GM12878 (cell line): ENCODE data around the gene ZGLP1. TPM values are rescaled to one million over a fixed set of nuclear protein-coding genes. Genes with fewer than 3 reads are reported as not detected.
A peak's percentile ranks its signal among the peaks of the same experiment; 100 is the strongest.

Experiments used
- ATAC-seq: fragments of 200-7000 bp; cut with Tn5 transposase; 3 replicates; pipeline ENCODE4 v1.9.1; 2020; ENCODE audit warnings: mild to moderate bottlenecking, moderate library complexity
- BruUV-seq: library from RNA; stranded (reverse); fragments of 400-500 nt; replicated peaks from 2 replicates; lab custom pipeline; 2021; lab: Mats Ljungman, UMichigan
- CTCF ChIA-PET: fragments of 300-600 bp; sonication (Branson Sonifier 250); formaldehyde crosslinking; extraction: SDS; loops from one replicate; lab custom pipeline; 2021; ENCODE audit warnings: inconsistent platforms; lab: Yijun Ruan, JAX
- POLR2A ChIA-PET: fragments of 350-600 bp; formaldehyde crosslinking; extraction: SDS; loops from one replicate; lab custom pipeline; 2021; ENCODE audit warnings: inconsistent platforms; lab: Charles Lee
- RAD21 ChIA-PET: fragments of 300-600 bp; sonication (Branson Sonifier 250); formaldehyde crosslinking; loops from one replicate; lab custom pipeline; 2023; ENCODE audit warnings: antibody characterized with exemption; ENCODE audit not compliant: unreplicated experiment; lab: Charles Lee
- SMC1A ChIA-PET: fragments of 300-600 bp; sonication (Branson Sonifier 250); formaldehyde crosslinking; loops from one replicate; lab custom pipeline; 2023; ENCODE audit not compliant: unreplicated experiment, uncharacterized antibody; lab: Charles Lee
- DNase-seq: peaks from one replicate; pipeline ENCODE4 v3.0.0-alpha.2; 2011; ENCODE audit warnings: low read depth, low spot score
- FAIRE-seq: peaks from 3 replicates; lab custom pipeline; 2011; peaks lifted over from hg19 to GRCh38; lab: Jason Lieb, UNC
- H2AFZ ChIP-seq: 2 replicates; pipeline ENCODE4 v1.6.0; 2011; ENCODE audit warnings: low read depth, low read length, control low read depth; ENCODE audit not compliant: control insufficient read depth
- H3K27ac ChIP-seq: 2 replicates; pipeline ENCODE4 v1.5.1; 2011; ENCODE audit warnings: control low read depth; ENCODE audit not compliant: control insufficient read depth, insufficient read depth
- H3K27me3 ChIP-seq, 2 experiments: replicated peaks in 1 of 2; 2 replicates each; pipeline versions ENCODE4 v1.6.0 to v1.6.1; 2011; ENCODE audit warnings: low read length in 1 of 2; ENCODE audit not compliant: control insufficient read depth in 2 of 2, insufficient read depth in 2 of 2
- H3K36me3 ChIP-seq, 2 experiments: 2 replicates each; pipeline ENCODE4 v1.5.1; 2011; ENCODE audit warnings: low read length in 1 of 2; ENCODE audit not compliant: control insufficient read depth in 2 of 2, insufficient read depth in 2 of 2
- H3K4me1 ChIP-seq: 2 replicates; pipeline ENCODE4 v1.6.1; 2011; ENCODE audit warnings: mild to moderate bottlenecking, low read length, moderate library complexity, mixed read lengths; ENCODE audit not compliant: control insufficient read depth, insufficient read depth
- H3K4me2 ChIP-seq: 2 replicates; pipeline ENCODE4 v1.6.0; 2011; ENCODE audit warnings: control low read depth; ENCODE audit not compliant: control insufficient read depth, insufficient read depth
- H3K4me3 ChIP-seq: fragments of 200-600 bp; sonication (generic); 2 replicates; pipeline ENCODE4 v1.5.1; 2016
- H3K79me2 ChIP-seq: 2 replicates; pipeline ENCODE4 v1.6.0; 2011; ENCODE audit warnings: low read length; ENCODE audit not compliant: control insufficient read depth, insufficient read depth
- H3K9ac ChIP-seq: 2 replicates; pipeline ENCODE4 v1.8.0; 2011; ENCODE audit warnings: low read length, control low read depth, mixed read lengths; ENCODE audit not compliant: control insufficient read depth, insufficient read depth
- H3K9me3 ChIP-seq: replicated peaks from 3 replicates; pipeline ENCODE4 v1.5.1; 2011; ENCODE audit warnings: mild to moderate bottlenecking, low read length; ENCODE audit not compliant: control insufficient read depth, insufficient read depth
- H4K20me1 ChIP-seq: 2 replicates; pipeline ENCODE4 v1.6.0; 2011; ENCODE audit not compliant: control insufficient read depth, insufficient read depth
- PML ChIP-seq: IDR thresholded peaks from 2 replicates; pipeline ENCODE4 v1.6.1; 2012; ENCODE audit warnings: low read length, inconsistent platforms
- ZNF384 ChIP-seq: IDR thresholded peaks from 2 replicates; pipeline ENCODE4 v1.6.1; 2012; ENCODE audit warnings: low read depth, mild to moderate bottlenecking, low read length, improper control_type of control experiment, borderline replicate concordance
- WGBS: methylation state at CpG from one replicate; pipeline ENCODE4 v1.1.6; 2016; ENCODE audit warnings: low lambda C conversion rate; ENCODE audit not compliant: insufficient replicate concordance, insufficient coverage; ENCODE audit errors: missing lambda C conversion rate; 5-methylcytosine and 5-hydroxymethylcytosine counted together
- in situ Hi-C: fragments of 300-500 bp; cut with MboI; formaldehyde crosslinking; loops from 9 replicates; pipeline ENCODE4 v1.14.3; 2018; ENCODE audit warnings: mixed read lengths
- intact Hi-C: fragments of 100-400 bp; cut with micrococcal nuclease; formaldehyde crosslinking; loops from one replicate; pipeline ENCODE4 v1.14.2; 2022; ENCODE audit not compliant: unreplicated experiment
- polyA plus RNA-seq, 11 experiments: library from polyadenylated mRNA; depleted of rRNA in 4 of 11; unstranded in 6 of 11; stranded (reverse) in 5 of 11; fragments of >200 nt; fragmentation: Nextera tagmentation in 4 of 11; fragmentation: Illumina TruSeq in 1 of 11; extraction: Ambion mirVana in 4 of 11; extraction: Trizol in 1 of 11; gene quantifications; 1 replicate in 1 of 11; 2 replicates in 10 of 11; pipeline versions ENCODE4 v1.2.1 to v1.2.3, GENCODE V29; 2011 to 2016; ENCODE audit warnings: inconsistent platforms in 2 of 11, missing spikeins in 2 of 11, low read depth in 1 of 11
- total RNA-seq, 4 experiments: library from RNA; depleted of rRNA in 3 of 4; stranded (reverse); fragments of >200 nt in 3 of 4; fragmentation: Illumina TruSeq in 1 of 4; extraction: Trizol in 1 of 4; gene quantifications; 2 replicates each; pipeline versions ENCODE4 v1.2.1 to v1.2.3, GENCODE V29; 2013 to 2021
- TF ChIP-seq, protein P1 (sequence below): fragments of 450-650 bp; IDR thresholded peaks from 2 replicates; pipeline ENCODE4 v1.6.1; 2016; ENCODE audit warnings: mild to moderate bottlenecking
- TF ChIP-seq, protein P2 (sequence below): fragments of 450-650 bp; IDR thresholded peaks from 2 replicates; pipeline ENCODE4 v1.6.1; 2017; ENCODE audit warnings: mild to moderate bottlenecking

Gene ZGLP1
- total and polyA plus RNA-seq, 10 of the 15 experiments (the other 5 are each of a cell fraction or from before 2014, with no cell fraction given): 0.29 to 5.6 (median 1.3) TPM

DNA sequence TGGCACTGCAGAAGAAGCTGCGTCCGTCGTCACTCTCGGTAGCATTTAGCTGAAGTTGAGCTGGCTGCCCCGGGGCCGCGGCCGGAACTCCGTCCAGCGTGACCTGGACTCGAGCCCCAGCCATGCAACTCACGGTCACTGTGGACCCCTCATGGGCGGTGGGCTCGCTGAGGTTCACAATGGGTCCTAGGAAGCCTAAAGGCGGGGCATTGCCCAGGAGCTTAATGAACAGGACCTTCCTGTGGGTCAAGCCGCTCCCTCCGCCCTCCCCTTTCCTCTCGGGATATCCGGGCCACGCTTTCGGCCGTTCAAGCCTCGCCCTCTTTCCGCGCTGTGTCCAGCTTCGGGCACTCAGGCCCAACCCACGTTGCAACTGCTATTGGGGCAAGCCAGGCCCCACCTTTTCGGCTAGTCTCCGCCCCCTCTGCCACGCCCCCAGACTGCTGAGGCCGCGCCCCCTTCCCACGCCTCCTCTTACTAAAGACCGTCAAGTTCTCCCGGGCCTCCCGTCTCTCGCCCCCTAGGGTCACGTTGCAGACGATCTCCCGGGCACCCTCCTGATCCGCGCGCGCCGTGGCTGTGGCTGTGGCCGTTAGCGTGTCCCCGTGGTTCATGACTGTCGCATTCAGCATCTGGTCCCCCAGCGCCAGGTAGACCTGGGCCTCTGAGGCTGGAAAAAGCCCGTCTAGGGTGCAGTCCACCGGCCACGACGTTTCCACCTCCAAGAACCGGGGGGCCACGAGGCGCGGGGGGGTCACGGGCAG lies 25.2 kb upstream of the ZGLP1 start:
- ChIA-PET RAD21 (interaction anchor here (1.4 kb wide), 1 partner anchor 64 kb away, joined by 15 read pairs; the partner anchor contains the start of gene ICAM1), CTCF (interaction anchor here (0.6 kb wide), 1 partner anchor 226 kb away, joined by 3 read pairs; no protein-coding TSS in a partner anchor), SMC1A (interaction anchor here (1.6 to 2.5 kb wide), 2 partner anchors 54 to 75 kb away, joined by 4 to 11 read pairs; no protein-coding TSS in a partner anchor), POLR2A (interaction anchor here (0.5 to 1.8 kb wide), 3 partner anchors 10 to 68 kb away, joined by 3 to 11 read pairs (median 5); partner anchors contain the start of gene ICAM5)
- Histone ChIP-seq H3K9me3 (no peaks in the 10 kb centered on the region), H3K27ac (no peak overlapping the region), H3K27me3 (no peaks in the 10 kb centered on the region), H3K4me3 (no peak overlapping the region), H3K9ac (no peak overlapping the region), H3K4me1 (peaks cover 22% of the 10 kb centered on the region), H3K36me3 (peaks cover 8 to 14% of the 10 kb centered on the region in 2 experiments; a peak in 3 of 4 replicates), H3K4me2 (peak overlapping the region; percentile 88), H3K79me2 (peaks cover 51% of the 10 kb centered on the region), H2AFZ (no peak overlapping the region), H4K20me1 (no peaks in the 10 kb centered on the region)
- in situ Hi-C loops: no loop called here
- no TSS peak for BruUV-seq
- TF ChIP-seq, protein P1, sequence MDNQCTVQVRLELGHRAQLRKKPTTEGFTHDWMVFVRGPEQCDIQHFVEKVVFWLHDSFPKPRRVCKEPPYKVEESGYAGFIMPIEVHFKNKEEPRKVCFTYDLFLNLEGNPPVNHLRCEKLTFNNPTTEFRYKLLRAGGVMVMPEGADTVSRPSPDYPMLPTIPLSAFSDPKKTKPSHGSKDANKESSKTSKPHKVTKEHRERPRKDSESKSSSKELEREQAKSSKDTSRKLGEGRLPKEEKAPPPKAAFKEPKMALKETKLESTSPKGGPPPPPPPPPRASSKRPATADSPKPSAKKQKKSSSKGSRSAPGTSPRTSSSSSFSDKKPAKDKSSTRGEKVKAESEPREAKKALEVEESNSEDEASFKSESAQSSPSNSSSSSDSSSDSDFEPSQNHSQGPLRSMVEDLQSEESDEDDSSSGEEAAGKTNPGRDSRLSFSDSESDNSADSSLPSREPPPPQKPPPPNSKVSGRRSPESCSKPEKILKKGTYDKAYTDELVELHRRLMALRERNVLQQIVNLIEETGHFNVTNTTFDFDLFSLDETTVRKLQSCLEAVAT: 0 out of 2 replicates have a peak, but pooled peaks have one; percentile 33
- TF ChIP-seq ZNF384: no peak
- TF ChIP-seq, protein P2, sequence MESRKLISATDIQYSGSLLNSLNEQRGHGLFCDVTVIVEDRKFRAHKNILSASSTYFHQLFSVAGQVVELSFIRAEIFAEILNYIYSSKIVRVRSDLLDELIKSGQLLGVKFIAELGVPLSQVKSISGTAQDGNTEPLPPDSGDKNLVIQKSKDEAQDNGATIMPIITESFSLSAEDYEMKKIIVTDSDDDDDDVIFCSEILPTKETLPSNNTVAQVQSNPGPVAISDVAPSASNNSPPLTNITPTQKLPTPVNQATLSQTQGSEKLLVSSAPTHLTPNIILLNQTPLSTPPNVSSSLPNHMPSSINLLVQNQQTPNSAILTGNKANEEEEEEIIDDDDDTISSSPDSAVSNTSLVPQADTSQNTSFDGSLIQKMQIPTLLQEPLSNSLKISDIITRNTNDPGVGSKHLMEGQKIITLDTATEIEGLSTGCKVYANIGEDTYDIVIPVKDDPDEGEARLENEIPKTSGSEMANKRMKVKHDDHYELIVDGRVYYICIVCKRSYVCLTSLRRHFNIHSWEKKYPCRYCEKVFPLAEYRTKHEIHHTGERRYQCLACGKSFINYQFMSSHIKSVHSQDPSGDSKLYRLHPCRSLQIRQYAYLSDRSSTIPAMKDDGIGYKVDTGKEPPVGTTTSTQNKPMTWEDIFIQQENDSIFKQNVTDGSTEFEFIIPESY: 0 out of 2 replicates have a peak, but pooled peaks have one; percentile 48
- TF ChIP-seq PML: no peak
- intact Hi-C loops: loop anchor here (5.0 kb wide), 2 partner anchors 53 to 62 kb away; partner anchors contain the start of gene ICAM1
- ATAC-seq (no peak), DNase-seq (no peak), FAIRE-seq (no peak)
- WGBS: 90% methylated on average over 41 of the region's 59 CpGs
